BJ (cell line): ENCODE results near the gene SLCO2B1. TPM values are rescaled to one million over a fixed set of nuclear protein-coding genes. Genes with fewer than 3 reads are reported as not detected.

Source experiments
- CTCF ChIA-PET: fragments of 350-600 bp; formaldehyde crosslinking; extraction: SDS; loops from one replicate; lab custom pipeline; 2021; ENCODE audit warnings: antibody characterized with exemption, inconsistent platforms; lab: Yijun Ruan, JAX
- POLR2A ChIA-PET: fragments of 300-600 bp; sonication (Branson Sonifier 250); formaldehyde crosslinking; extraction: SDS; loops from one replicate; lab custom pipeline; 2021; ENCODE audit warnings: antibody characterized with exemption; lab: Charles Lee
- DNase-seq: peaks from one replicate; pipeline ENCODE4 v3.0.0-alpha.2; 2011; ENCODE audit warnings: low read depth
- H3K27me3 ChIP-seq: 2 replicates; pipeline ENCODE4 v1.6.0; 2011; ENCODE audit warnings: low read length; ENCODE audit not compliant: control insufficient read depth, insufficient read depth
- H3K36me3 ChIP-seq: 2 replicates; pipeline ENCODE4 v1.5.1; 2011; ENCODE audit warnings: low read length; ENCODE audit not compliant: control insufficient read depth, insufficient read depth
- H3K4me3 ChIP-seq: 2 replicates; pipeline ENCODE4 v1.5.1; 2011; ENCODE audit warnings: low read depth, mild to moderate bottlenecking, control low read depth, low read length
- CTCF ChIP-seq: IDR thresholded peaks from 2 replicates; pipeline ENCODE4 v1.5.1; 2011; ENCODE audit warnings: low read depth, mild to moderate bottlenecking, control low read depth, inconsistent platforms, low read length, moderate library complexity; ENCODE audit not compliant: insufficient read depth
- polyA plus RNA-seq: library from polyadenylated mRNA; depleted of rRNA; stranded (reverse); fragments of >200 nt; gene quantifications from 2 replicates; pipeline ENCODE4 v1.2.3, GENCODE V29; 2011

SLCO2B1 gene
- polyA plus RNA-seq, 1 experiment, result not detected

- Histone ChIP-seq H3K4me3 (no peak overlapping the region), H3K36me3 (no peaks in the 10 kb centered on the region), H3K27me3 (peaks cover 7% of the 10 kb centered on the region)
- no peak for TF ChIP-seq CTCF
- POLR2A ChIA-PET, result no interaction called here
- CTCF ChIA-PET, result interaction anchor here (3.6 kb wide), 1 partner anchor 12 kb away, joined by 31 read pairs; no protein-coding TSS in a partner anchor
- no peak for DNase-seq
Measured at GRCh38 chr11:75193711-75194110, 42.8 kb downstream of the SLCO2B1 start.

GRCh38 chr11:75194147-75194546 lies 43.2 kb downstream of the SLCO2B1 start:
- no peak overlapping the region for H3K4me3 ChIP-seq
- TF ChIP-seq CTCF, result no peak

GRCh38 chr11:75195167-75195962 lies 44.5 kb downstream of the SLCO2B1 start:
- POLR2A ChIA-PET, result interaction anchor here (0.7 kb wide), 1 partner anchor 12 kb away, joined by 6 read pairs; no protein-coding TSS in a partner anchor
- no peaks in the 10 kb centered on the region for H3K36me3 ChIP-seq
- DNase-seq, result no peak
- no peak for TF ChIP-seq CTCF
- H3K27me3 ChIP-seq, result peaks cover 11% of the 10 kb centered on the region
- CTCF ChIA-PET, result interaction anchor here (0.9 to 3.6 kb wide), 7 partner anchors 10 to 163 kb away, joined by 3 to 31 read pairs (median 7); no protein-coding TSS in a partner anchor
- no peak overlapping the region for H3K4me3 ChIP-seq

More at GRCh38 chr11:75194147-75194546, 43.2 kb downstream of the SLCO2B1 start:
- POLR2A ChIA-PET, result no interaction called here
- CTCF ChIA-PET, result interaction anchor here (1.2 to 3.6 kb wide), 2 partner anchors 12 to 54 kb away, joined by 5 to 31 read pairs; no protein-coding TSS in a partner anchor
- Histone ChIP-seq H3K36me3 (no peaks in the 10 kb centered on the region), H3K27me3 (peaks cover 7% of the 10 kb centered on the region)
- no peak for DNase-seq

- no peak for DNase-seq
- no peak overlapping the region for H3K4me3 ChIP-seq
- H3K27me3 ChIP-seq, result peaks cover 11% of the 10 kb centered on the region
- POLR2A ChIA-PET, result no interaction called here
- CTCF ChIA-PET, result interaction anchor here (0.9 to 3.6 kb wide), 6 partner anchors 9 to 164 kb away, joined by 3 to 31 read pairs (median 7); no protein-coding TSS in a partner anchor
- no peak for TF ChIP-seq CTCF
- H3K36me3 ChIP-seq, result no peaks in the 10 kb centered on the region
Measured at GRCh38 chr11:75196426-75196825, 45.5 kb downstream of the SLCO2B1 start.

- Histone ChIP-seq H3K27me3 (peaks cover 11% of the 10 kb centered on the region), H3K4me3 (no peak overlapping the region), H3K36me3 (no peaks in the 10 kb centered on the region)
- POLR2A ChIA-PET, result no interaction called here
- DNase-seq, result no peak
- CTCF ChIA-PET, result interaction anchor here (3.6 to 12.3 kb wide), 2 partner anchors 8 to 54 kb away, joined by 31 to 309 read pairs; no protein-coding TSS in a partner anchor
- no peak for TF ChIP-seq CTCF
Measured at GRCh38 chr11:75197512-75198277, 46.8 kb downstream of the SLCO2B1 start.
